SK-N-SH (cell line): ENCODE measurements around the gene CD163L1. TPM values are rescaled to one million over a fixed set of nuclear protein-coding genes. Genes with fewer than 3 reads are reported as not detected.

Experiments used
- CTCF ChIA-PET: fragments of 300-600, 350-600 bp; formaldehyde crosslinking; extraction: SDS; loops from one replicate; lab custom pipeline; 2021; lab: Yijun Ruan, JAX
- POLR2A ChIA-PET: fragments of 350-600 bp; sonication (Branson Sonifier 250); formaldehyde crosslinking; extraction: SDS; loops from one replicate; lab custom pipeline; 2020; ENCODE audit warnings: antibody characterized with exemption, inconsistent platforms; lab: Yijun Ruan, JAX
- DNase-seq: peaks from one replicate; pipeline ENCODE4 v3.0.0; 2012
- H2AFZ ChIP-seq: fragments of 200-600 bp; sonication (generic); 2 replicates; pipeline ENCODE4 v1.8.1; 2016; ENCODE audit warnings: antibody characterized with exemption, mild to moderate bottlenecking, low read depth
- H3F3A ChIP-seq: fragments of 200-600 bp; sonication (generic); replicated peaks from 2 replicates; pipeline ENCODE3; 2016; ENCODE audit warnings: antibody characterized with exemption, mild to moderate bottlenecking; ENCODE audit not compliant: insufficient read depth
- H3K27ac ChIP-seq, 2 experiments: fragments of 200-500 bp in 1 of 2; fragments of 200-600 bp in 1 of 2; sonication (Bioruptor generic) in 1 of 2; sonication (generic), shearing (Covaris generic) in 1 of 2; 2 replicates each; pipeline versions ENCODE4 v1.5.1 to v1.6.1; 2014 to 2016; ENCODE audit warnings: low read depth in 2 of 2, inconsistent platforms in 1 of 2, low read length in 1 of 2, mild to moderate bottlenecking in 1 of 2, mixed read lengths in 1 of 2
- H3K27me3 ChIP-seq: fragments of 200-600 bp; sonication (generic), shearing (Covaris generic); 2 replicates; pipeline ENCODE4 v1.6.1; 2016; ENCODE audit warnings: mixed run types; ENCODE audit not compliant: insufficient read depth
- H3K36me3 ChIP-seq, 2 experiments: fragments of 200-500 bp in 1 of 2; fragments of 200-600 bp in 1 of 2; sonication (Bioruptor generic) in 1 of 2; sonication (generic) in 1 of 2; replicated peaks in 1 of 2; 2 replicates each; pipeline versions ENCODE3 to v1.5.1; 2014 to 2016; ENCODE audit warnings: low read length in 1 of 2, mild to moderate bottlenecking in 1 of 2; ENCODE audit not compliant: insufficient read depth in 2 of 2, control insufficient read depth in 1 of 2
- H3K4me1 ChIP-seq, 2 experiments: fragments of 200-500 bp in 1 of 2; fragments of 200-600 bp in 1 of 2; sonication (Bioruptor generic) in 1 of 2; sonication (generic), shearing (Covaris generic) in 1 of 2; 2 replicates each; pipeline versions ENCODE4 v1.5.1 to v1.6.1; 2014 to 2016; ENCODE audit warnings: low read depth in 1 of 2, low read length in 1 of 2, mixed run types in 1 of 2; ENCODE audit not compliant: insufficient read depth in 2 of 2, control insufficient read depth in 1 of 2
- H3K4me2 ChIP-seq: fragments of 200-600 bp; sonication (generic), shearing (Covaris generic); 2 replicates; pipeline ENCODE4 v1.6.1; 2017; ENCODE audit warnings: mixed run types
- H3K4me3 ChIP-seq, 2 experiments: fragments of 200-500 bp in 1 of 2; fragments of 200-600 bp in 1 of 2; sonication (Bioruptor generic) in 1 of 2; sonication (generic), shearing (Covaris generic) in 1 of 2; 2 replicates each; pipeline versions ENCODE4 v1.5.1 to v1.8.1; 2014 to 2016; ENCODE audit warnings: low read depth in 2 of 2, inconsistent platforms in 1 of 2, low read length in 1 of 2, mild to moderate bottlenecking in 1 of 2, mixed read lengths in 1 of 2, moderate library complexity in 1 of 2
- H3K79me2 ChIP-seq: fragments of 200-600 bp; sonication (generic); 2 replicates; pipeline ENCODE4 v1.8.1; 2017; ENCODE audit warnings: mild to moderate bottlenecking; ENCODE audit not compliant: insufficient read depth
- H3K9ac ChIP-seq: fragments of 200-600 bp; sonication (generic); 2 replicates; pipeline ENCODE4 v1.6.1; 2017; ENCODE audit warnings: mixed run types
- H3K9me2 ChIP-seq: fragments of 200-600 bp; sonication (generic); 2 replicates; pipeline ENCODE4 v1.6.1; 2017; ENCODE audit warnings: mixed run types
- H3K9me3 ChIP-seq: fragments of 200-600 bp; sonication (generic); 2 replicates; pipeline ENCODE4 v1.6.1; 2017; ENCODE audit warnings: mixed run types, mild to moderate bottlenecking, moderate library complexity
- H4K20me1 ChIP-seq: fragments of 200-600 bp; sonication (generic); 2 replicates; pipeline ENCODE4 v1.6.1; 2017; ENCODE audit warnings: mild to moderate bottlenecking, mixed run types; ENCODE audit not compliant: insufficient read depth
- EP300 ChIP-seq, 2 experiments: IDR thresholded peaks; 2 replicates each; pipeline versions ENCODE4 v1.4.0 to v1.6.1; 2012; ENCODE audit warnings: borderline replicate concordance in 1 of 2, low read depth in 1 of 2, low read length in 1 of 2
- FOXJ3 ChIP-seq: sonication (generic); formaldehyde crosslinking; IDR thresholded peaks from 2 replicates; pipeline ENCODE4 v1.5.1; 2020; ENCODE audit warnings: mild to moderate bottlenecking, missing genetic modification reagents
- FOXM1 ChIP-seq: IDR thresholded peaks from 2 replicates; pipeline ENCODE4 v1.4.0; 2012; ENCODE audit warnings: low read depth, mild to moderate bottlenecking
- JUND ChIP-seq: IDR thresholded peaks from 2 replicates; pipeline ENCODE4 v1.4.0; 2012
- MXI1 ChIP-seq: IDR thresholded peaks from 2 replicates; pipeline ENCODE4 v1.6.1; 2012; ENCODE audit warnings: mild to moderate bottlenecking, low read depth, low read length, improper control_type of control experiment
- NFIC ChIP-seq: IDR thresholded peaks from 2 replicates; pipeline ENCODE4 v1.4.0; 2012; ENCODE audit warnings: borderline replicate concordance
- POLR2AphosphoS5 ChIP-seq: IDR thresholded peaks from 2 replicates; pipeline ENCODE4 v1.6.1; 2012; ENCODE audit warnings: low read depth, low read length
- RAD21 ChIP-seq: IDR thresholded peaks from 2 replicates; pipeline ENCODE4 v1.6.1; 2012; ENCODE audit warnings: mild to moderate bottlenecking, low read length
- REST ChIP-seq: IDR thresholded peaks from 2 replicates; pipeline ENCODE4 v1.6.1; 2012; ENCODE audit warnings: mild to moderate bottlenecking, low read depth, low read length, moderate library complexity
- RFX5 ChIP-seq: IDR thresholded peaks from 2 replicates; pipeline ENCODE4 v1.6.1; 2012; ENCODE audit warnings: mild to moderate bottlenecking, improper control_type of control experiment, low read length
- RXRA ChIP-seq: IDR thresholded peaks from 2 replicates; pipeline ENCODE4 v1.4.0; 2012; ENCODE audit warnings: low read depth, mild to moderate bottlenecking, borderline replicate concordance
- SMC3 ChIP-seq: IDR thresholded peaks from 2 replicates; pipeline ENCODE4 v1.6.1; 2012; ENCODE audit warnings: low read depth, low read length, improper control_type of control experiment
- TCF12 ChIP-seq: IDR thresholded peaks from 2 replicates; pipeline ENCODE4 v1.4.0; 2012
- YY1 ChIP-seq: IDR thresholded peaks from 2 replicates; pipeline ENCODE4 v1.4.0; 2012; ENCODE audit warnings: low read depth, mild to moderate bottlenecking
- WGBS: methylation state at CpG from one replicate; pipeline ENCODE4 v1.1.6; 2017; ENCODE audit warnings: low lambda C conversion rate; 5-methylcytosine and 5-hydroxymethylcytosine counted together
- polyA plus RNA-seq, 3 experiments: library from polyadenylated mRNA; depleted of rRNA; stranded (reverse); fragments of >200 nt; gene quantifications; 2 replicates each; pipeline ENCODE4 v1.2.3, GENCODE V29; 2012
- TF ChIP-seq, protein P1 (sequence below): IDR thresholded peaks from 2 replicates; pipeline ENCODE4; 2012
- TF ChIP-seq, protein P2 (sequence below): IDR thresholded peaks from 2 replicates; pipeline ENCODE4 v1.4.0; 2012; ENCODE audit warnings: low read depth, borderline replicate concordance
- TF ChIP-seq, protein P3 (sequence below): IDR thresholded peaks from 2 replicates; pipeline ENCODE4 v1.4.0; 2012; ENCODE audit warnings: low read depth, borderline replicate concordance

CD163L1 gene
- polyA plus RNA-seq, 1 of the 3 experiments (the other 2 are of a cell fraction): 0.25 TPM

- DNase-seq: no peak
- no peaks in the 10 kb centered on the region for H3F3A ChIP-seq
- no peaks in the 10 kb centered on the region for H3K9me2 ChIP-seq
- no peaks in the 10 kb centered on the region for H3K36me3 ChIP-seq
- no peaks in the 10 kb centered on the region for H3K9me3 ChIP-seq
- no peak overlapping the region for H3K9ac ChIP-seq
- no peak overlapping the region for H2AFZ ChIP-seq
- no peaks in the 10 kb centered on the region for H3K79me2 ChIP-seq
- TF ChIP-seq RFX5: no peak
- TF ChIP-seq SMC3: no peak
- TF ChIP-seq RXRA: no peak
- TF ChIP-seq POLR2AphosphoS5: no peak
- no peak for TF ChIP-seq NFIC
- TF ChIP-seq RAD21: no peak
- no peak for TF ChIP-seq REST
- no peak for TF ChIP-seq FOXJ3 (CRISPR knock-in tag)
- no peak for TF ChIP-seq MXI1
- no peak for TF ChIP-seq TCF12
- TF ChIP-seq EP300 (IDR thresholded peaks at IDR 0.05; ENCODE audit: borderline replicate concordance in 1 of 2, low read depth in 1 of 2, low read length in 1 of 2): no peak
- TF ChIP-seq, protein P1, sequence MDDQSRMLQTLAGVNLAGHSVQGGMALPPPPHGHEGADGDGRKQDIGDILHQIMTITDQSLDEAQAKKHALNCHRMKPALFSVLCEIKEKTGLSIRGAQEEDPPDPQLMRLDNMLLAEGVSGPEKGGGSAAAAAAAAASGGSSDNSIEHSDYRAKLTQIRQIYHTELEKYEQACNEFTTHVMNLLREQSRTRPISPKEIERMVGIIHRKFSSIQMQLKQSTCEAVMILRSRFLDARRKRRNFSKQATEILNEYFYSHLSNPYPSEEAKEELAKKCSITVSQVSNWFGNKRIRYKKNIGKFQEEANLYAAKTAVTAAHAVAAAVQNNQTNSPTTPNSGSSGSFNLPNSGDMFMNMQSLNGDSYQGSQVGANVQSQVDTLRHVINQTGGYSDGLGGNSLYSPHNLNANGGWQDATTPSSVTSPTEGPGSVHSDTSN: no peak
- no peak for TF ChIP-seq YY1
- no peak for TF ChIP-seq FOXM1
- ChIA-PET POLR2A (no interaction called here), CTCF (interaction anchor here (0.6 to 1.4 kb wide), 3 partner anchors 21 to 141 kb away, joined by 3 read pairs; no protein-coding TSS in a partner anchor)
- H3K27me3 ChIP-seq: no peaks in the 10 kb centered on the region
- H3K4me1 ChIP-seq: 0 out of 4 replicates have a peak, but pooled peaks cover 0 to 4% of the 10 kb centered on the region in 2 experiments
- no peak overlapping the region for H3K4me3 ChIP-seq
- H3K27ac ChIP-seq: no peak overlapping the region
- H3K4me2 ChIP-seq: no peak overlapping the region
- H4K20me1 ChIP-seq: no peaks in the 10 kb centered on the region
Observed at GRCh38 chr12:7352661-7353060, 91.3 kb downstream of the CD163L1 start.

DNA sequence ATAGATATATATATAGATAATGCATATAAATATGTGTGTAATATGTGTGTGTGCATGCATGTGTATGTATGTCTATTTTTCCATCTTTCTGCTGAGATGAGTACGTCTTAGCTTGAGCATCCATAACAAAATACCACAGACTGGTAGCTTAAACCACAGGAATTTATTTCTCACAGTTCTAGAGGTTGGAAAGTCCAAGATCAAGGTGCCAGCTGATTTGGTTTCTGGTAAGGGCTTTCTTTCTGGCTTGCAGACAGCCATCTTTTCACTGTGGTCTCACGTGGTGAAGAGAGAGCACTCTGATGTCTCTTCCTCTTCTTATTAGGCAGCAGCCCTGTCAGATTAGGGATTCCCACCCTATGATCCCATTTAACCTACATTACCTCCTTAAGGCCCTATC lies 92.8 kb downstream of the CD163L1 start:
- H3K36me3 ChIP-seq: no peaks in the 10 kb centered on the region
- DNase-seq: no peak
- ChIA-PET CTCF (no interaction called here), POLR2A (no interaction called here)
- H3K4me1 ChIP-seq: 0 out of 4 replicates have a peak, but pooled peaks cover 0 to 4% of the 10 kb centered on the region in 2 experiments
- H3K27ac ChIP-seq: no peak overlapping the region
- H3K27me3 ChIP-seq: no peaks in the 10 kb centered on the region
- no peaks in the 10 kb centered on the region for H3F3A ChIP-seq
- H3K4me2 ChIP-seq: no peak overlapping the region
- no peak overlapping the region for H2AFZ ChIP-seq
- no peaks in the 10 kb centered on the region for H4K20me1 ChIP-seq
- no peaks in the 10 kb centered on the region for H3K79me2 ChIP-seq
- 12% methylated on average over 2 of the region's 2 CpGs for WGBS
- no peaks in the 10 kb centered on the region for H3K9me2 ChIP-seq
- H3K9me3 ChIP-seq: no peaks in the 10 kb centered on the region
- no peak overlapping the region for H3K9ac ChIP-seq
- H3K4me3 ChIP-seq: no peak overlapping the region
- no peak for TF ChIP-seq REST
- TF ChIP-seq, protein P2, sequence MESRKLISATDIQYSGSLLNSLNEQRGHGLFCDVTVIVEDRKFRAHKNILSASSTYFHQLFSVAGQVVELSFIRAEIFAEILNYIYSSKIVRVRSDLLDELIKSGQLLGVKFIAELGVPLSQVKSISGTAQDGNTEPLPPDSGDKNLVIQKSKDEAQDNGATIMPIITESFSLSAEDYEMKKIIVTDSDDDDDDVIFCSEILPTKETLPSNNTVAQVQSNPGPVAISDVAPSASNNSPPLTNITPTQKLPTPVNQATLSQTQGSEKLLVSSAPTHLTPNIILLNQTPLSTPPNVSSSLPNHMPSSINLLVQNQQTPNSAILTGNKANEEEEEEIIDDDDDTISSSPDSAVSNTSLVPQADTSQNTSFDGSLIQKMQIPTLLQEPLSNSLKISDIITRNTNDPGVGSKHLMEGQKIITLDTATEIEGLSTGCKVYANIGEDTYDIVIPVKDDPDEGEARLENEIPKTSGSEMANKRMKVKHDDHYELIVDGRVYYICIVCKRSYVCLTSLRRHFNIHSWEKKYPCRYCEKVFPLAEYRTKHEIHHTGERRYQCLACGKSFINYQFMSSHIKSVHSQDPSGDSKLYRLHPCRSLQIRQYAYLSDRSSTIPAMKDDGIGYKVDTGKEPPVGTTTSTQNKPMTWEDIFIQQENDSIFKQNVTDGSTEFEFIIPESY: no peak
- TF ChIP-seq MXI1: no peak
- TF ChIP-seq JUND: no peak
- no peak for TF ChIP-seq POLR2AphosphoS5
- TF ChIP-seq, protein P3, sequence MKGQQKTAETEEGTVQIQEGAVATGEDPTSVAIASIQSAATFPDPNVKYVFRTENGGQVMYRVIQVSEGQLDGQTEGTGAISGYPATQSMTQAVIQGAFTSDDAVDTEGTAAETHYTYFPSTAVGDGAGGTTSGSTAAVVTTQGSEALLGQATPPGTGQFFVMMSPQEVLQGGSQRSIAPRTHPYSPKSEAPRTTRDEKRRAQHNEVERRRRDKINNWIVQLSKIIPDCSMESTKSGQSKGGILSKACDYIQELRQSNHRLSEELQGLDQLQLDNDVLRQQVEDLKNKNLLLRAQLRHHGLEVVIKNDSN: no peak
